GM10266 (cell line): ENCODE data around the gene PLAAT2.

Source experiments
- DNase-seq: peaks from one replicate; pipeline ENCODE4 v3.0.0; 2012; ENCODE audit errors: extremely low spot score
- TF ChIP-seq, protein P1 (sequence below): IDR thresholded peaks from 2 replicates; pipeline ENCODE4 v1.5.1; 2012; ENCODE audit warnings: mild to moderate bottlenecking, low read depth; ENCODE audit not compliant: control insufficient read depth, insufficient read depth; ENCODE audit errors: missing control alignments

The PLAAT2 gene

DNA sequence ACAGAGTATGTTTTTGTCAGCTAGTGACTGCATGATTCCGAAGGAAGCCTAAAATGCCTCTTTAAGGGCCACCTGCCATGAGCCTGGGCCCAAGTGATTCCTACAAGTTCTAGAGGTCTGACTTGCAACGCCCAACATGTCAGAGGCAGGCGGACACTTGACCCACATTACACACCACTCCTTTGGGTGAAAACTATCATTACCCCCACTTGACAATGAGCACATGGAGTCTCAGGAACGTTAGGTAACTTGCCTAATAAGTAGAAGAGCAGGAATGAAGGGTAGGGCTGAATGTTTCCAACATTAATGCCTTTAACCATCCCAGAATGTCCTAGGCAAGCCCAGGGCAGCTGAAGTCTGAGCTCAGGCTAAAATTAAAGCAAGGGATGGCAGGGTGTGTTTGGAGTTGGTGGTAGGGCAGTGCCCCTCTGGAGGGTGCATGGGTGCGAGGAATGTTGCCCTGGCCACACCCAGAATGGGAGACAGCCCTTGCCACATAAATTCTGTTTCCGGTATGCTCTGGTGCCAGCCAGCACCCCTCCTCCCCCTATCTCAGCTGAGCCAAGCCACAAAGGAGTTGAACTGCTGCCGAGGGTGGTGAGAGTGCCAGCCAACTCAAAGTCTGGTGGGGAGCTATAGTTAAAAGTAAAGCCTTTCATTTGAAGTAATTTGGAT, 2.5 kb downstream of the PLAAT2 start:
- DNase-seq: no peak
- TF ChIP-seq, protein P1, sequence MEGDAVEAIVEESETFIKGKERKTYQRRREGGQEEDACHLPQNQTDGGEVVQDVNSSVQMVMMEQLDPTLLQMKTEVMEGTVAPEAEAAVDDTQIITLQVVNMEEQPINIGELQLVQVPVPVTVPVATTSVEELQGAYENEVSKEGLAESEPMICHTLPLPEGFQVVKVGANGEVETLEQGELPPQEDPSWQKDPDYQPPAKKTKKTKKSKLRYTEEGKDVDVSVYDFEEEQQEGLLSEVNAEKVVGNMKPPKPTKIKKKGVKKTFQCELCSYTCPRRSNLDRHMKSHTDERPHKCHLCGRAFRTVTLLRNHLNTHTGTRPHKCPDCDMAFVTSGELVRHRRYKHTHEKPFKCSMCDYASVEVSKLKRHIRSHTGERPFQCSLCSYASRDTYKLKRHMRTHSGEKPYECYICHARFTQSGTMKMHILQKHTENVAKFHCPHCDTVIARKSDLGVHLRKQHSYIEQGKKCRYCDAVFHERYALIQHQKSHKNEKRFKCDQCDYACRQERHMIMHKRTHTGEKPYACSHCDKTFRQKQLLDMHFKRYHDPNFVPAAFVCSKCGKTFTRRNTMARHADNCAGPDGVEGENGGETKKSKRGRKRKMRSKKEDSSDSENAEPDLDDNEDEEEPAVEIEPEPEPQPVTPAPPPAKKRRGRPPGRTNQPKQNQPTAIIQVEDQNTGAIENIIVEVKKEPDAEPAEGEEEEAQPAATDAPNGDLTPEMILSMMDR: no peak

DNA sequence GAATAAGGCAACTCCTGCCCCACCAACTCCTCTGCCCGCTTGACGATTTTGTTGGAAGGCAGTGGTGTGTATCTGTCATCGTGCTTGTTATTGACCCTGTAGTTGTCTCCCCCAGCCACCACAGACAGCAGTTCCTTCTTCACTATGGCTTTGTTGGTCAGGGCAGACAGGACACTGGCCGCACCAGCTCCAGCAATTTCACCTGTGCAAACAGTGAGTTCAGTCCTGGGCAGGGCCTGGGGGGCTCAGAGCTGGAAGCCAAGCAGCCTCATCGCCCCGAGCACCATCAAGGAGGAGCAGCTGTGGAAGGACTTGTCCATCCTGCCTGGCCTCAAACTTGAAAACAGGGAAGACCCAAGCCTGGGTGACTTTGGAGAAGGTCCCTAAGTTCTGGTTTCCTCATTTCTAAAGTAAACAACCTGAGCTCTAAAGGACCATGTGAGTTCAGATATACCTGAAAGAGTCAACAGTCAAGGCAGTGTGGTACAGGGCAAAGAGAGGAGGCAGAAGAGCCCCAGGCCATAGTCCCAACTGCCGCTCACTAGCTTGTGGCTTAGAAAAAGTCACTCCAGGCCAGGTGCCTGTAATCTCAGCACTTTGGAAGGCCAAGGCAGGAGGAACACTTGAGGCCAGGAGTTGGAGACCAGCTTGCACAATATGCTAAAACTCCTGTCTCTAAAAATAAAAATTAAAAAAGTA, 4.6 kb downstream of the PLAAT2 start:
- DNase-seq: no peak
- TF ChIP-seq, protein P1: no peak

DNA sequence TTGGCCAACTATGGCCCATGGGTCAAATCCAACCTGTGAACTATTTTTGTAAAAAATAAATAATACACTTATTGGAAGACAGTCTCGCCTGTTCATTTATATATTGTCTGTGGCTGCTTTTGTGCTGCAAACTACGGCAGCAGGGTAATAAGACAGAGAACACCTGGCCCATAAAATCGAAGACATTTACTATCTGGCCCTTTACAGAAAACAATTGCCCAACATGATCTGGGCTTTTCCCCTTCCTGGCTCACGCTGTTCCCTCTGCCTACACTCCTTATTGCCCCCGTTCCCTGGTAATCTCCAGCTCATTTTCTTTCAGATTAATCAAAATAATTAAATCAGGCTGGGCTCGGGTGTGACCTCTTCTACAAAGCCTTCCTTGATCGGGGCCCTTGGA, 5.6 kb downstream of the PLAAT2 start:
- no peak for DNase-seq
- TF ChIP-seq, protein P1: no peak

DNA sequence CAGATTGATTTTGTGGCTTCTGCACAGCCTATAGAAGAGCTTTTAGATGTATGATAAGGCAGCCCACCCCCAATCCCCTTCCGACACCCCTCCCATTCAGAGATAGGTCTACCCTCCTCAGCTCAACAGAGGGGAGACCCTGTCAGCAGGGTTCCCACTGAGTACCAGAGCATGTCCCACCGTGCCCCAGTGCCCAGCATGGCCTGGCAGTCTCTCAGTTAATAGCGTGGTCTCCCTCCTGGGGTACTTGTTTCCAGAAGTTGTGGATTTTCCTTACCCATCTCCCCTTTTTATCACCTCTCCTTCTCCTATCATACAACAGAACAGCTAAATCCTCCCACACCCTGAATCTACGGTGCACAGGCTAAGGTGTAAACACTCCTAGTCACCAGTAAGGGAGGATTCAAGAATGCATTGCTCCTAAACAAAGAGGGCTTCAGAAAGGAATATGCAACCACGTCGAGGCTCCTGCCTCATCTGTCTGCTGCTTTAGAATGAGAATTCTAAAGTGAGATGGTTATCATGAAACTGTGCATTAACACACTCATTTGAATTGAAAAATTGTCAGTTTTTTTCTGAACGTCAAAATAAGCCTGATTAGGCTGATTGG, 6.7 kb downstream of the PLAAT2 start:
- TF ChIP-seq, protein P1: no peak
- DNase-seq: no peak

DNA sequence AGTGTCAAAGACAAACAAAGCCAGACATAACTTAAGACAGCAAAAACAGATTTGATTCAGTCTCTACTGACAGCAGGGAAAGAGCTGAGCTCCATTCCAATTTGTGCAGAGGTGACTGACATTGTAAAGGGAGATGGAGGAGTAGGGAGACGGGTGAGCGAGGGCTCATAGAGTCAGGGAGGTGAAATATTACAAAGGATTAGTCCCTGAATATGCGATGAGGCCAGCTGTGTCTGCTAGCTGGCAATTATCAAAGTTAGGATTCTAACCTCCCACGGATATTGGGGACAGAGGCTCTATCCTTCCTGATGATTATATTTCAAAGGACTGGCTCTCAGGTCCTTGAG, 8.3 kb downstream of the PLAAT2 start:
- TF ChIP-seq, protein P1: no peak

DNA sequence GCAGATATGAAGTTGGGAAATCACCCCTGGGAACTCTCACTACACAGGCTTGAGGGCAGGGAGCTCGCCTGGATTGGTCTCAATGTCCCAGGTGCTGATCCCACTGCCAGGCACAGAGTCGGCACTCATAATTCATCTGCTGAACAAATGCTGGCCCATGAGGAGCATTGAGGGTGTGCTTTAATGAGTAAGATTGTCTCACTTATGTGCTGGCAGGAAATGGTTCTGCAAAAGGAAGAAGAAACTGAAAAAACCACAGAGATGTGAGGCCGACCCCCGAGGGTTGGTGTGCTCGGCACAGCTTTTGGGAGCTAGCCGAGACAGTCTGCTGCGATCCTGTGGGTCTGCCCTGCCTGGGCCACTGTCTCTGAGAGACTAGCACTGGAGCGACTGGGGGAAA, 9.4 kb downstream of the PLAAT2 start:
- DNase-seq: peak; percentile 67
- TF ChIP-seq, protein P1: no peak

More for the DNA sequence above, 8.3 kb downstream of the PLAAT2 start:
- DNase-seq: no peak

DNA sequence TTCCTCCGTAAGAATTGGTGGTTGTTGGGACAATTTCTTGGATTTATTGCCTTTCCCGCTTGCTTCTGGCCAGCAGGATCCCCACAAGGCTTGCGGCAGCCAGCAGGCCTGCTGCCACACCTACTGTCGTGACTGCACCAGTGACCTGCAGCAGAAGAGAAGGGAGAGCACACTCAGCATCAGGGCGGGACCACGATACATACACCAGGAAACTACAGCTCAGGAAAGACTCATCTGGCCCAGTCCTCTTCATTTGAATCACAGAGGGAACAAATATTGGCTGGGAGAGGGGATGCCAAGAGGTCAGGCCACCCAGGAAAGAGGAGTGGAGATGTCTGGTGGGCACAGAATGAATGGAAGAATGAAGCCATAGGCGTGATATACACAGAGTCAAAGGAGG, 10.3 kb downstream of the PLAAT2 start:
- TF ChIP-seq, protein P1: no peak
- DNase-seq: no peak
